ENCODE data around the gene SPDYE17.
"Not testable (repeated sequence)": the region's sequence is repeated elsewhere in the genome, so short reads cannot be mapped to it uniquely, and the experiment has no call there.

The SPDYE17 gene, protein sequence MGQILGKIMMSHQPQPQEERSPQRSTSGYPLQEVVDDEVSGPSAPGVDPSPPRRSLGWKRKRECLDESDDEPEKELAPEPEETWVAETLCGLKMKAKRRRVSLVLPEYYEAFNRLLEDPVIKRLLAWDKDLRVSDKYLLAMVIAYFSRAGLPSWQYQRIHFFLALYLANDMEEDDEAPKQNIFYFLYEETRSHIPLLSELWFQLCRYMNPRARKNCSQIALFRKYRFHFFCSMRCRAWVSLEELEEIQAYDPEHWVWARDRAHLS

DNA sequence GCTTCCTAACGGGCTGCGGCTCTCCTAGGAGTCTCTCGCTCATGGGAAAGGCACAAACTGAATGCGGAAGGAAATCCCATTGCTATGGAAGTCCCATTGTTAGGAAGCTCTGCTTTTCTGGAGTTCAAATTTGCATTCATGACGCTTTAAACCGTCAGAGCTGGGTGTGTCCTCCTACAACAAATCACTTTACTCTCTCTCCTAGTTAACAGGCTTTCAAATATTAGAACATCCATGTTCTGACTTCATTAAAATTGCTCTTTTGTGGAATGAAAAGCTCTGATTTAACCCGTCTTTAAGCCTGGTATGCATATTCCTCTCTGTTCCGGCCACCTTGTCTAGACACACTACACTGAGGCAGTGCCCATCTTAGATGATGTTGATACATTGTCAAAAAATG, at the start of gene SPDYE17:
Gene SPDYE17 (minus strand): TSS at position 101 of the 400 bp plus-strand sequence. CDS start 1,791 bp downstream, outside the sequence.
- DNase-seq (ENCODE audit: low read depth), result not testable (repeated sequence)

DNA sequence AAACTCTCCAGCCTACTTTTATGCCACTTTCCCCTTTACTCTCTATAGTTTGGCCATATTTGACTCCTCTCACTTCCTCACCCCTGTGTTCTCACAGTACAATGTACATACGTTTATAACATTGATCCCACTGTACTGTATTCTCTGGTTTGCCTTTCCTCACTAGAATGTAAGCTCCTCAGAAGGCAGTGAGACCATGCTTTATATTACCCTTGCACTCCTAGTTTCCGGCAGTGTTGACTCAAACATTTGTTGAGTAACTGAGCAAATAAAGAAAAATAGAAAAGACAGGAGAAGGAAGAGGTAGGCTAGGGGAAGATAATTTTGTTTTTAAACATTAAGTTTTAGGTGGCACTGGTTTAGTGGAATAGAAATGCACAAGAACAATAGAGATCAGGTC, 48.1 kb upstream of the SPDYE17 start:
- not testable (repeated sequence) for DNase-seq (ENCODE audit: low read depth)

DNA sequence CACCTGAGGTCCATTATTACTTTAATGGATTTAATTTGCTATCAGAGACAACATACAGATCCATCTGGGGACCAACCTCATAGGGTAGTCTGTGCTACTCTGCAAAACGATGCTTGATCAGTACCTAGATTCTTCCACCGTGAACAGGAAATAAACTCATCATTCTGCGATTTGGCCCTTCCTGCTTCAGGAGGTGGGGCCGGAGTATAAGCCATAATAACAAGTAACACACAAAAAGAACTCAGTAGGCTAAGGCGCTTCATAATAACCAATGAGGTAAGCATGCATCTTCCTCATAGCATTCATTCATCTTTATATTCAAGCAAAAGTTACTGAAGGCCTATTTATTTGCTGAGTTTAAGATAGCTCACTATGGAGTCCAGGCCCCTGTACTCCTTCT, 47.5 kb upstream of the SPDYE17 start:
- not testable (repeated sequence) for DNase-seq (ENCODE audit: low read depth)

DNA sequence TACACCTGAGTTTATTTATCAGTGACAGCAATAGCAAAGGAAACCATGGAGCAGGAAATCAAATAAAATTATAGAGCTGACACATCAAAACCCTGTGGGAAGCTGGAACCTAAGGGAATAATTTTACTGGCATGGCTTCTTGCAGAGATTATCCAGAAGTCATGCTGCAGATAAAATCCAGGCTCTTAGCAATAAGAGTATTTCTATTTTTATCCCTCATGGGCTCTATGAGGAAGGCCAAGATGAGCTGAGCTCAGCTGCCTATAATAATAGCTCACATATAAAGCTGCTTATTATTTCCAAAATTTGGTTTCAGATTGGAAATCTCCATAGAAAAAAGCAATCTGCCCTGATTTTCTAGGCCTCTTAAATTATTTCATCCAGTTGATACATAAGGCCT, 47.0 kb upstream of the SPDYE17 start:
- not testable (repeated sequence) for DNase-seq (ENCODE audit: low read depth)

DNA sequence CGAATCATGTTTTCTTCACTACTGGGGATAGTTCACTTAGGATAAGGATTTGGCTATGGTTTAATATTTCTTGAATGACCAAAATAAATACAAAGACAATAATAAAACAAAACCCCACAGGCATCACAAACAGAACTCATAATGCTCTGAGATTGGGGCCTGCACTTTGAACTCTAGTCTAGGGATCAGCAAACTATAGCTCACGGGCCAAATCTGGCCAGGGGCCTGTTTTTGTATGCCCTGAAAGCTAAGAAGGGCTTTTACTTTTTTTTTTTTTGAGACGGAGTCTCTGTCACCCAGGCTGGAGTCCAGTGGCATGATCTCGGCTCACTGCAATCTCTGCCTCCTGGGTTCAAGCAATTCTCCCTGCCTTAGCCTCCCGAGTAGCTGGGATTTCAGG, 44.9 kb upstream of the SPDYE17 start:
- not testable (repeated sequence) for DNase-seq (ENCODE audit: low read depth)

DNA sequence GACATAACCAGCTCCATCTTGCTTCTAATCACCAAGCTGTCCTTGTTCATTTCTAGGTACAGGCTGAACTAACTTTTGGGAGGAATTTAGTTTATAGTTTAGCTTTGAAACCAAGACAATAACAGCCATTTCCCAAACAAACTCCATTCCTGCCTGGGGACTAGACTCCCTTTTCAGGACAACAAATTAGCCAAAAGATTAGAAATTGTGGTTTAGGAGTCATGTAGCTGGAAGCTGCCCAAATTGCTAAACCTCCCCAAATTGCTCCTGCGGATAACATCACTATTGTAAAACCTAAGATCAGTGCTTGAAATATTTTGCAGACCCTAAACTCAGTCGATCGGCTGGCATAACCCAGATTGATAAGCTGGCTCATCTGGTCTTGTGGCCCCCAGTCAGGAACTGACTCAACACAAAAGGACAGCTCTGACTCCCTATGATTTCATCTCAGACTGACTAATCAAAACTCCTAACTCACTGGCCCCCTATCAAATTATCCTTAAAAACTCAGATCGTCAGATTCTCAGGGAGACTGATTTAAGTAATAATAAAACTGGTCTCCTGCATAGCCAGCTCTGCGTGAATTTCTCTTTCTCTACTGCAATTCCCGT, 42.7 kb upstream of the SPDYE17 start:
- not testable (repeated sequence) for DNase-seq (ENCODE audit: low read depth)

DNA sequence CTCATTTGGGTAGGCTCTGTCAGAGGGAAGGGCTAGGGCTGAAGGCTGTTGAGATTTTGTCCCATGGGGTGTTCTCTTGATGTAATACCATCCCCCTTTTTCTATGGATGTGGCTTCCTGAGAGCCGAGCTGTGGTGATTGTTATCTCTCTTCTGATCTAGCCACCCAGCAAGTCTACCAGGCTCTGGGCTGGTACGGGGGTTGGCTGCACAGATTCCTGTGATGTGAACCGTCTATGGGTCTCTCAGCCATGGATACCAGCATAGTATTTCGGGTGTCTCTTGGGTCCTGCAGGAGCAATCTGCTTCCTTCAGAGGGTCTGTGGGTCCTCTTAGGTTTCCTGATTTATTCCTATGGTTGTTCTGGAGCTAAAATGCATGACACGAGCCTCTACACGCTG, 38.9 kb upstream of the SPDYE17 start:
- not testable (repeated sequence) for DNase-seq (ENCODE audit: low read depth)

DNA sequence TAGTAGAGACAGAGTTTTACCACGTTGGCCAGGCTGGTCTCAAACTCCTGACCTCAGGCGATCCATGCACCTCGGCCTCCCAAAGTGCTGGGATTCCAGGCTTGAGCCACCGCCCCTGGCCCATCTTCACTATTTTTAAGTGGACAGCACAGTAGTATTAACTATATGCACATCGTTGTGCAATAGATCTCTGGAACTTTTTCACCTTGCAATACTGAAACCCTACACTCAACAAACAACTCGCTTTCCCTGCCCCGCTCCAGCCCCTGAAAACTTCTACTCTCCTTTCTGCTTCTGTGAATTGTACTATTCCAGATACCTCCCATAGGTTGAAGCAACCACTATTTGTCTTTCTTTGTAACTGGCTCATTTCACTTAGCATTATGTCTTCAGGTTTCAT, 33.7 kb upstream of the SPDYE17 start:
- not testable (repeated sequence) for DNase-seq (ENCODE audit: low read depth)

DNA sequence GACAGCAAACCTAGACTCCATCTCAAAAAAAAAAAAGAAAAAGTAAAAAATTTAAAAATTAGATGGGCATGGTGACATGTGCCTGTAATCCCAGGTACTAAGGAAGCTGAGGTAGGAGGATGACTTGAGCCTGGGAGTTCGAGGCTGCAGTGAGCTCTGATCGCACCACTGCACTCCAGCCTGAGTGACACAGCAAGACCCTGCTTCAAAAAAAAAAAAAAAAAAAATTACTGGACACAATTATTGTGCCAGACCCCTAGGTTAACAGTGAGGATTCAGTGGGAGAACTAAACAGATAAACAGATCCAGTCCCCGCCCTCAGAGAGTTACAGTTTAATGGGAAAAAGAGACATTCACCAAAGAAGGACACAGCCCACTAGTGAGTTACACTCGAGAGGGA, 31.6 kb upstream of the SPDYE17 start:
- not testable (repeated sequence) for DNase-seq (ENCODE audit: low read depth)

DNA sequence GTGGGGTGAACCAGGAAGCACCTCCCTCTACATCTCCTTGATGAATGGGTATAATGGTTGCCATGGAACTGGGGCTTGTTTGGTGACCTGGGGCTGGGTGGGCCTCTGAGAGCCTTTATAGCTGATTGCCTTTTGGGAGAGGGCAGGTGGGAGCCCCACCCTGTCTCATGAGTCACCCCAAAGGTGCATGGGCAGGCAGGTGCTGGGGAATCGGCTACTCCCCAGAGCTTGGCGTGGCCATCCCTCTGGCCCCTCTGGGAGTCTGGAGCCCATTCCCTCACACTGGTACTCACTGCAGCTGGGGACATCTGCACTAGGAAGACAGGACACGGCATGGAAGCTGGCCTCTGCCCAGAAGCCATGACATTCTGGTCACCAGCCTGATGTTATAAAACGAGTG, 30.4 kb upstream of the SPDYE17 start, which contains the start of gene SPDYE18:
Gene SPDYE18 (minus strand): TSS at position 2 of the 400 bp plus-strand sequence. CDS start 2,046 bp downstream, outside the sequence.
- DNase-seq (ENCODE audit: low read depth), result not testable (repeated sequence)

DNA sequence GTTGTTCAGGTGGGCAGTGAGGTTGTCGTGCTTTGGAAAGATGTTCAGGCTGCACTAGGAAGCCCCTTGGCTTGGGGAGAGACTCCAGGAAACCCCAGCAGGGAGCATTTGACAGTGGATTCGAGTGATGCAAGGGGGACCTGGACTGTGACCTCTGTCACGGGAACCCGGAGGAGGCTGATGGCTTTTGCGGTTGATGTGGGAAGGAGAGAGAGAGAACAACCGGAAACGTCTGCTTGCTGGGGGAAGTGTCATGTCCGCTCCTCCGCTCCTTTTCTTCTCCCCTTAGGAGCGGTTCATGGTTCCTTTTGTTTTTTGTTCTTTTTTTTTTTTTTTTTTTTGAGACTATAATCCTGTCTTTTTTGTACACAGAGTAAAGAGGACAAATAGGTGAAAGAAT, 5.8 kb downstream of the SPDYE17 start:
- DNase-seq (ENCODE audit: low read depth), result not testable (repeated sequence)

DNA sequence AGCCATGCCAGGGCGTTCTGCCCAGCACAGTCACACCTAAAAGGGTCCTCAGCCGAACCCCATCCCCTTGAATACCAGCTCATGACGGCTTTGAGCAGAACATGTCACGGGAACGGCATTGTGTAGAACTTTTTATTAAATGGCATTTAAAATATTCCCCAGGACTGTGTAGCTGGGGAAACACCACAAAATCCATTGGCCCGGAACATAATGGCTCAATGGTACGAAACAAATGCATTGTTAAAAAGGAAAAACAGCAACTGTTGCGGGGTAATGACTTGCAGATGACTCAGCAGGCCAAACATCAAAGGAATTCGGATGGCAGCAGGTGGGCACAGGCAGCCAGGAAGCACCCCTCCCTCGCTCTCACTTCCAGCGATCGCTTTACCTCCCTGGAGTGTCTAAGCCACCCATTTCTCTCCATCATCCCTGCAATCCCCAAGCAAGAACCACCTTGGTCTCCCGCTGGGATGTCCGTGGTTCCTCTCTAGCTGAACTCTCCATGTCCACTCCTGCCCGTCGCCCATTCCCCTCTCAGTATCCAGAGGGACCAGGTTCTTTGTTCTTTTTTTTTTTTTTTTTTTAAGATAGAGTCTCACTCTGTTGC, 22.0 kb downstream of the SPDYE17 start:
- not testable (repeated sequence) for DNase-seq (ENCODE audit: low read depth)

DNA sequence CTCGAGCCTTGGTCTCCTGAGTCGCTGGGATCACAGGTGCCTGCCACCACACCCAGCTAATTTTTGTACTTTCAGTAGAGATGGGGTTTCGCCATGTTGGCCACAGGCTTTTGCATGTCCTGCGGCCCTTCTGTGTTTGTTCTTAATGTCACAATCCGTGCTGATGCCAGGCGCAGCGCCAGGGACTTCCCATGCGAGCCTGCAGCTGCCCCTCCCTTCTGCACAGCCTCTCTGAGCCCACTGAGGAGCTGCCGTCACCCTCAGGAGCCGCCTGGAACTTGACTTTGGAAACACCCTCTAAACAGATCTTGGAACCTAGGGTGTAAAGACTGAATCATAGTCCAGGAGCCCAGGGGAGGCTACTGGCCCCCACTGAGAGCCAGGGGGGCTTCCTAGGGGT, 24.2 kb downstream of the SPDYE17 start:
- not testable (repeated sequence) for DNase-seq (ENCODE audit: low read depth)

DNA sequence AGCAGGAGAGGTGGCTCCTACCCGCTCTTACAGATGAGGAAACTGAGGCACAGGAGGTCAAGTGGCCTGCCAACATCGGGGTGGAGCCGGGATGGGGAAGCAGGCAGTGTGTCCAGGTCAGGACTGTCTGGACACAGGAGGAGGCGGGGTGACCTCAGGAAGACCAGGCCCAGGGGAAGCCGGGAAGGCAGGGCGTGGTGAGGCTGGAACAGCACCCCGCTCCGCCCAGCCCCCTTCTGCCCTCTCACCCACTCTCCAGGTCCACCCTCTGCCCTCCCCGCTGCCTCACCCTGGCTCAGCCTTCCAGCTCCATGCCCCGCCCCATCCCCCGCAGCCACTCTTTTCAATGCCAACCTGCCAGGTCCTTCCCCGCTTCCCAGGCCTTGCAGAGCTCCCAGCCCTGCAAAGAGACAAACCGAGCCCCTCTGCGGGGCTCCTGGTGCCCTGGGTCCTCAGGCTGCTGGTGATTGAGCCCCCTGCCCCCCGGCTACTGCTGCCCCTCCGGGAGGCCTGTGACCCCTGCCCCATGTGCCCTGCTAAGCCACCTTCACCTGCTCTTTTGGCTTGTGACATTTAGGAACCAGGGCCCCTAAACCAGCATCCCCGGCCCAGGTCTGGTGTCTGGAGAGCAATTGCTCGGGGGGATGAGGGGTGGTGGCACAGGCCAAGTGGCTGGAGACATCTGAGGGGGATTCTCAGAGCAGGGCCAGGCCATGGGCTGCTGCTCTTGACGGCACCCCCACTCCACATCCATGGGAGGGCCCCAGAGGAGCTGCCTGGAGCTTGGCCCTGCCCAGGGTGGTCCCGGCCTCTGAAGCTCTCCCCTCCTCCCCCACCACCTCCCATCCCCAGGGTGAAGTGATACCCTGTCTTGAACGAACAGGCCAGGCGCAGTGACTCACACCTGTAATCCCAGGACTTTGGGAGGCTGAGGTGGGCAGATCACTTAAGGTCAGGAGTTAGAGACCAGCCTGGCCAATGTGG, 25.7 kb downstream of the SPDYE17 start:
- DNase-seq (ENCODE audit: low read depth), result not testable (repeated sequence)

DNA sequence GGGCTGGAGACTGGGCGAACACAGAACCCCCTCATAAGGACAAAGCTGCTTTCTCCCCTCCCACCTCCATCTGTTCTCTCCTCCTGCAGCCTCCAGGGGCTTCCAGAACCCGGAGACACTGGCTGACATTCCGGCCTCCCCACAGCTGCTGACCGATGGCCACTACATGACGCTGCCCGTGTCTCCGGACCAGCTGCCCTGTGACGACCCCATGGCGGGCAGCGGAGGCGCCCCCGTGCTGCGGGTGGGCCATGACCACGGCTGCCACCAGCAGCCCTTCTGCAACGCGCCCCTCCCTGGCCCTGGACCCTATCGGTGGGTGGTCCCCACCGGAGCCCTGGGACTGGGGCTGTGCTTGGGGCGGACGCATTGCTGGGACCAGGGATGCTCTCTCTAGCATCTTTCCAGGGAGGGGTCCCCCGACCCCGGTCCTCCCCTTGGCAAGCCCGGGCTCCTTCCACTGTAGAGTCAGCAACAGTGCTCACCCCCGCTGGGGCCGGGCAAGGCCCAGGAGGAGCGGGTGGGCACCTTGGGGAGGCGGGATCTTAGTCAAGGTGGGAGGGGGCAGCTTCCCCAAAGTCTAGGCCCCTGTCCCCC, 26.6 kb downstream of the SPDYE17 start:
- not testable (repeated sequence) for DNase-seq (ENCODE audit: low read depth)

DNA sequence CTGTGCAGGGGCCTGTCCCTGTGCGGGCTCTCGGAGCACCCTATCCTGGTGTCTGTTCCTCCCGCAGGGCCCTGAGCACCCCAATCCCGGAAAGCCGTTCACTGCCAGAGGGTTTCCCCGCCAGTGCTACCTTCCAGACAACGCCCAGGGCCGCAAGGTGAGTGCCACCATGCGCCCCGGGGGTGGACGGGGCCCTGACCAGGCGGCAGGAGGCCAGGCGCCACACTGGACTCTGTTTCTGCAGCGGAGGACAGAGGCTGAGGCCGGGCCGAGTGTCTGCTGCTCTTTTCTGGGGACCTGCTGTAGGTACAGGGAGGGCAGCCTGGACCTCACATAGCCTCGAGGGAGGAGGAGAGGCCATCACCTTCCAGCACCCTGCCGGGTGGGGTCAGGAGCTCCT, 28.0 kb downstream of the SPDYE17 start:
- not testable (repeated sequence) for DNase-seq (ENCODE audit: low read depth)

DNA sequence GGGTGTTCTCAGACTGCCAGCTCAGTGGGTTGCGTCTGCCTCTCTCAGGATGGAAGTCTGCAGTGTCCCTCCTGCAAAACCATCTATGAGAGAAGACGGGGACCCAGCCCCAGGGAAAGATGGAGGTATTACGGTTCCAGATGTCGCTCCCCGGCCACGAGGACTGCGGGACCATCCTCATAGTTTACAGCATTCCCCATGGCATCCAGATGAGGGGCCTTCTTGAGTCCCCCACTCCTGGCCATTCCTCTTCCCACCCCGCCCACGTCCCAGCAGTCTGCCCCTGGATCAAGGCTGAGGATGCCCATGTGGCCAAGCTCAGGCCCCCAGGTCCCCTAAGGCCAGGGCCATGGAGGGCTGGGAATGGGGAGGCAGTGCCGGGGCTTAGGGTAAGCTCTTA, 28.9 kb downstream of the SPDYE17 start:
- not testable (repeated sequence) for DNase-seq (ENCODE audit: low read depth)

DNA sequence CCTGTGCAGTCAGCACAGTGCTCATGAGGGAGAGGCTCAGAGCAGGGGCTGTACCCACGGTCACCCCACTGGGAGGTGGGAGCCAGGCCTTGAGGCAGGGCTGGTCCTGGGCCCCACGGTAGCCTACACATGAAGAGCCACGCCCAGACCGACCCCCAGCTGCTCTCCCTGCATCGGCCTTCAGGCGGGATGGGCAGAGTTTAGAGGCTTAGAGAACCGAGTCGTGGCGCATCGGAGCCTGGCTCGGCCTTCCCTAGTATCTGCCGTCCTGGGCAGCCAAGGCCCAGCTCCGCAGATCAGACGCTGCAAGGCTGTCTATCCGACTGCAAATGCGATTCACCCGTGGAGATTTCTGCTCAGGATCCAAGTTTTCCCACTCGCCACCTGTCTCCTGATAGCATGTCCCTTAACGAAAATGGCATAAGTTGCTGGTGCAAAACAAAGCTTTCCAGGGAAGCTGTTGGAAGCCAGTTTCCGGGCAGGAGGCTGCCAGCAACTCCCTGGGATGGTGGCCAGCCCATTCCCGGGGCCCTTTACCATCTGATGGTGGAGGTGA, 29.4 kb downstream of the SPDYE17 start:
- DNase-seq (ENCODE audit: low read depth), result not testable (repeated sequence)

DNA sequence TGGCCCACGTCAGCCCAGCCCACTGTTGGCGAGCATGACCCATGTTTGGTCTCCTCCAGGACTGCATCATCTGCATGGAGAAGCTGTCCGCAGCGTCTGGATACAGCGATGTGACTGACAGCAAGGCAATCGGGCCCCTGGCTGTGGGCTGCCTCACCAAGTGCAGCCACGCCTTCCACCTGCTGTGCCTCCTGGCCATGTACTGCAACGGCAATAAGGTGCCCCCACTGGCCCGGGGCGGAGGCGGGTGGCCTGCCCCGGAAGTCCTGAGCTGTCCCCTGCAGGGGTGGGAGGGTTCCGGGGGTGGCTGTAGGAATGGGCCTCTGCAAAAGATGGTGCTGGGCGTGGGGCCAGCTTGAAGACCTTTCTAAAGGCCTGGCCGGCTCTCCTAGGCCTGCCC, 30.1 kb downstream of the SPDYE17 start:
- not testable (repeated sequence) for DNase-seq (ENCODE audit: low read depth)

DNA sequence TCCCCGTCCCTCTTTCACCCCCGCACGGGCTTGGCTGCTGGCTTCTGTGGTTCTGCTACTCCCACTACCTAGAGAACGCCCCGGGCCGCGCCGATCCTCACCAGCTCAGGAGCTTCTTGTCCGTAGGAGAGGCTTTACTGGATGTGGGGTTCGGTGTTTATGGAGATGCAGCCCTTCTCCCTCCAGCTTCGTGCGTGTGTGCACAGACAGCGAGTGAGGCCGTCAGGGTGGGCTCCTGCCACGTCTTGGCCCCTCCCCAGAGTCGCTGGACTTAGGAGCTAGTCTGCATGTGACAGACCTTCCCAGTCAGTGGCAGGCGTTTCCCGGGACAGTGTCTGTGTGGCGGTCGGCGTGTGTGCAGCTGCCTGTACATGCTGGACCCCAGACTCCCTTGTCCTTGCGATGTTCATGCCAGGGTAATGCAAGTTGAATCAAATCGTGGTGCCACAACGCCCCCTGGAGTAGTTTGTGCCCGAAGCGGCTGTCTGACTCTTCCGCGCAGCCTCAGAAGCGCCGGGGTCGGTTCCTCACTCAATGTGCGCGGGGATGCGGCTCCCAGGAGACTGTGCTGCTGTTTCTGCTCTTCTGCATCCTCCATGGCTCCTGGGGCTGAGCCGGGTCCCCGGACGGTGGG, 32.6 kb downstream of the SPDYE17 start:
- DNase-seq (ENCODE audit: low read depth), result not testable (repeated sequence)

All from stimulated activated CD8-positive, alpha-beta memory T cell treated with anti-CD3 and anti-CD28 coated beads, Interleukin-4, amount 100 ng/mL, for 24 hours (primary cell).